GM19372 (cell line): ENCODE data around the gene UVSSA.

Source experiments
- ATAC-seq: cut with Tn5 transposase; IDR thresholded peaks from one replicate; pipeline ENCODE4 v1.9.1; 2021; ENCODE audit warnings: mild to moderate bottlenecking, low read depth, moderate library complexity; ENCODE audit not compliant: unreplicated experiment

UVSSA gene

GRCh38 chr4:1346781-1347409, at the start of gene UVSSA:
Gene UVSSA, plus strand, starts transcription at chr4:1347208. Its CDS starts 884 bp downstream, at chr4:1348092.
- ATAC-seq, result peak; percentile 92

DNA sequence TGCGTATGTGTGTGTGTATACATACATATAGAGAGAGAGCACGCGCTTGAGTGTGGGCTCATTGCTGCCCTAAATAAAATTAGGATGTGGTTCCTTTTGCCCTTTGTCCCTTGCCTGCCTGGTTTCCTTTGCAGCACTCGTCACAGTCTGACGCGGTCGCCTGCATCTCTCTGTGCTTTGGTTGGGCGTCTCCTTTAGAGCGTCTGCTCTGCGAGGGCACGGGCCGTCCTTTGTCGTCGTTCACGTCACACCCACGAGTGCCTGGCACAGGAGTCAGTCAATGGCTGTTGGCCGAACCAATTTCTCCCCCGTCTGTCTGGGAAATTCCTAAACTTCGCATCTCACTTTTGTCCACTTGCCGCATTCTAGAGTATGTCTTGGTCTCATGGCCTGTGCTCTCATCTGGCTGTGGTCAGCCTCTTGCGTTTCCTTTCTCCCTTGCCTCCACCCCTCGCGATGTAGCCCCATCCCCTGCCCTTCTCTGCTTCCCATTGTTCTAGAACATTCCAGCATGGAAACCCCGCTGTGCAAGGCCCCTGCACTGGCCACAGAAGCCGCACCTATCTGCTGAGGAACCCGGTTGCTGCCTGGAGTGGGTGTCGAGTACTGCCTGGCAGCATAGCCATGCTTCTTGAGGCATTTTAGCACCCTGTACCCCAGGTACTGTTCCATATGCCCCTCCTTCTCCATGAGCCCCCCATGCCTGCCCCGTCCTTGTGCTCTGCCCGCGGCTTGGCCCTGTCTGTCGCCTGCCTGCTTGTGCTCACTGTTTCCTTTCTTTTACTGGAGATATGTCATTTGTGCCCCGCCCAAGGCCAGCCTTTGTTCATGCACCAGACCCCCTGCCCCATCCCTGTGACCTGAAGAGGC, 49.3 kb upstream of the UVSSA start:
- ATAC-seq, result no peak

GRCh38 chr4:1298461-1298860, 48.5 kb upstream of the UVSSA start:
- no peak for ATAC-seq

GRCh38 chr4:1299301-1299860, 47.6 kb upstream of the UVSSA start:
- no peak for ATAC-seq

GRCh38 chr4:1300466-1301455, 46.2 kb upstream of the UVSSA start:
- no peak for ATAC-seq

DNA sequence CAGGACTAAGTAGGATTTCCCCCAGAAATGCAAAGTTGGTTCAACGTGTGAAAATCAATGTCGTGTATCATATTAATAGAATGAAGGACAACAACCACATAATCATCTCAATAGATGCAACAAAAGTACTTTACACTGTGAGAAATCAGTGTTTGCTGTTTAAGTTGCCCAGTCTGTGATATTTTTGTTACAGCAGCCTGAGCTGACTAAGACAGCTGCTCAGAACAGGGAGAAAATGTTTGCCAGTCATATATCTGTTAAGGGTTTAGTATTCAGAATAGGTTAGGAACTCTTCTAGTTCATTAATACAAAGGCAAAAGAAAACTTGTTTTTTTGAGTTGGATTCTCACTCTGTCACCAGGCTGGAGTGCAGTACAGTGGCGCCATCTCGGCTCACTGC, 44.8 kb upstream of the UVSSA start:
- ATAC-seq, result no peak

- no peak for ATAC-seq
Observed at GRCh38 chr4:1305261-1305711, 41.7 kb upstream of the UVSSA start.

DNA sequence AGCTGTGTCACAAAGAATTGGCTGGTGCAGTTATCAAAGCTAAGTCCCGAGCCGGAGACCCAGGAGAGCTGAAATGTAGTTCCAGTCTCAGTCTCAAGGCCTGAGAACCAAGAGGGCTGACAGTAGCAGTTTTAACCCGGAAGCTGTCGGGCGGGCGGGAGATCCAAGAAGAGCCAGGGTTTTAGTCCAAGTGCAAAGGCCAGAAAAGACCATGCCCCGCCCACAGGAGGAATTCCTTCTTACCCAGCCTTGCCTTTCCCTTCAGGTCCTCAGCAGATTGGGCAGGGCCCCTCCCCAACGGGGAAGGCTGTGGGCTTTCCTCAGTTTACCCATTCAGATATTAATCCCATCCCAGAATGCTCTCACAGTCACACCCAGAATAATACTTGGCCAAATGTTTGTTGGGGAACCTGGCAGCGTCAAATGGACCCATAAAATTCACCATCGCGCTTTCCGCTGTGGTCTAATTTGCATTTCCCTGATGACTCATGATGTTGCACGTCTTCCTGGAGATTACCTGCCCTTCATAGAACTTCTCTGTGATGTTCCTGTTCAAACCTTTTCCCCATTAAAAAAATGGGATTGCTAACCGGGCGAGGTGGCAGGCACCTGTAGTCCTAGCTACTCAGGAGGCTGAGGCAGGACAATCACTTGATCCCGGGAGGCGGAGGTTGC, 41.1 kb upstream of the UVSSA start:
- ATAC-seq, result no peak

GRCh38 chr4:1307951-1308735, 38.9 kb upstream of the UVSSA start:
- ATAC-seq, result no peak

DNA sequence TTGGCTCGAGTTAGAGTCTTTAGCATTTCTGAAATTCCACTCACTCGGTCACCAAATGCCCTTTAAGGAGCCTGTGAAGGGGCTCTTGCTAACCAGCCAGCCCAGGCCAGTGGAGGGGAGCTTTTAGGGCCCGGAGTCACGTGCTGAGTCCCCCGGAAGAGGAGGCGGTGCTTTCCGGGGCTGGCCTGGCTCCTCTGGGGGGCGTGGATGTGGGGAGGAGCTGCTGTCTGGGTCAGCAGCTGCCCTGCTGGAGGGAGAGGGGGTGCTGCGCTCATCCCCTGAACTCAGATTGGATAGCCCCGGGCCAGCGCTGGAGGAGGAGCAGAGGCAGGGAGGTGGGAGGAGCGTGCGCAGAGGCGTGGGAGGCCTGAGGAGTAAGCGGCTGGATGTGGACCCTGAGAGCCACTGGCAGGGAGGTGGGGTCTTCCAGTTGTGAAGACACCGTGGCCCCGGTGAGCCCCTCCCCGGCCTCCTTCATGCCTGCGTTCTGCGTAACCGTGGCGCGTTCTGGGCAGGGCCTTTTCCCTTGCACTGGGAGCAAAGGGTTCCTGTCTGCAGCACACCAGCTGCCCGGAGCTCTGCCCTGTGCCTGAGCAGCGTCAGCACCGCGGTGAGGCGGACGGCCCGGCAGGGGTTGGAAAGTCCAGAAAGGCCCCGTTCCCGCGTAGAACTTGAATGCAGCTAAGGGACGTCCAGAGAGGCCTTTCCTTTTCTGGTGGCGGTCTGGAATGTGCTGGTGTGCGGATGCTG, 37.6 kb upstream of the UVSSA start:
- peak; percentile 77 for ATAC-seq

DNA sequence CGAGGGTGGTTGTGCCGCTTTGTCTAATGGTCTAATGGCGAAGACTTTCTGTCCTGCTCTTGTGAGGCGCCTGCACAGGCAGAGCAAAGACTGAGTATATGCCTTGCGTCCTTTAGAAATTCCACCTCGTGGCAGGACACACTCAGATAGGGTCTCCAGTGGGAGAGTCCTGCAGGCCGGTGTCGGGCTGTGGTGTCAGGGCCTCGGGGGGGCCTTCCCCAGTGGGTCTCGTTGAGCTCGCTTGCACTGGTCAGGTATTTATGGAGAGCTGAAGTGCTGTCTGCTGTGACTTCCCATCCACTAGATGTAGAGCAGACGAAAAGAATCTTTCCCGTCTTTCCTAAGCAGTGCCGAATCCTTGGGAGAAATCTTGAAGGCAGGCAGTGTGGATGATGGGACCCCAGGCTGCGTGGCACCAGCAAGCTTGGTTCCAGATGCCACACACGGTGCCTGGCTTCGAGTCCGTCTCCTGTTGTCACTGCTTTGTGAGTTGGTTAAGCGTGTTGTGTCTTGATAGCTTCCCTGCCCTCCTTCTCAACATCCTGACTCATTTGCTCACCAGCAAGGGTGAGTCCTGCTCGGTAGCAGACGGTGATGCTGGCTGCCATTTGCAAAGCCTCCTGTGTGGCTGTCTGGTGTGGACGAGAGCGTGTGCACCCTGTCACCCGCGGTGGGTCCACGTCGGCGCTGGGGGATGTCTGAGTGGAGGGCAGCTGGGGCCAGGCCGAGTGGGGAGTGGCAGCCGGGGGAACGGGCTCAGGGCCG, 36.8 kb upstream of the UVSSA start:
- no peak for ATAC-seq

- ATAC-seq, result no peak
Observed at GRCh38 chr4:1310796-1311631, 36.0 kb upstream of the UVSSA start.

DNA sequence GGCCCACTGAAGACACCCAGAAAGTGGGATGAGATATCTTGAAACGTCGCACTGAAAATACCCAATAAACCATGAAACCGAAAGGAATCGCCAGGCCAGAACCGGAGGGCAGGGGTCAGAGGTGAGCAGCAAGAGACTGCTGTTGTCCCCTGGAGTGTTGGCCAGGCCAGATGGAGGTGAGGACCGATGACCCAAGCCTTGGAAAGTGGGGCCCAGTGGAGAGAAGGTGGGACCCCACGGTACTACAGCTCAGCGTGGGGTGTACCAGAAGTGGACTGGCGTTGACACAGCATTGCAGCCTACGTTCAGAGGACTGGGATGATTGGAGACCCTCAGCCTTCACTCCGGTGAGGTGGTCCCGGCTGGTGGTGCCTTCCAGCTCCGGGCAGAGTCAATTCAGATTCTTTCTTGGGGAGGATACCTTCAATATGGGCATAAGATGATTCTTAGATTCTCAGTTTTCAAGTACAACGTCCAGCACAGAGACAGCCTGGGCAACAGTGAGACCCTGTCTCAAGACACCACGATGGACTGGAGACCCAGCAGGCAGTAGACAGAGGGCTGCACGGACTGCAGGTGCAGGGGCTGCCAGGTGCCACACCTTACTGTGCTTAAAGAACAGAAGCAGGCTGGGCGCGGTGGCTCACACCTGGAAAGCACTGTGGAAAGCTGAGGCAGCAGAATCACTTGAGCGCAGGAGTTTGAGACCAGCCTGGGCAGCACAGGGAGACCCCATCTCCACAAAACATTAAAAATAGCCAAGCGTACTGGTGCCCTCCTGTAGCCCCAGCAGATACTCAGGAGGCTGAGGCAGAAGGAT, 34.0 kb upstream of the UVSSA start:
- ATAC-seq, result no peak

DNA sequence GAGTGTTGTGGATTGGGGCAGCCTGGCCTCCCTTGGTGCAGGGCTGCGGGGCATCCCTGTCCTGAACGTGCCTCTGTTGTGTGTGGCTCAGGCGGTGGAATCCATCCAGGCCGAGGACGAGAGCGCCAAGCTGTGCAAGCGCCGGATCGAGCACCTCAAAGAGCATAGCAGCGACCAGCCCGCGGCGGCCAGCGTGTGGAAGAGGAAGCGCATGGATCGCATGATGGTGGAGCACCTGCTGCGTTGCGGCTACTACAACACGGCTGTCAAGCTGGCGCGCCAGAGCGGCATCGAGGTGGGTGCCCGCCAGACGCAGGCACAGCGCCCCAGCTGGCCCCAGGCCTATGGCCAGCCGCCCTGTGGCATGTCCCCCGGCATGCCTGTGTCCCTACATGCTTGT, 31.7 kb upstream of the UVSSA start:
- ATAC-seq, result no peak

GRCh38 chr4:1315836-1316536, 31.0 kb upstream of the UVSSA start:
- no peak for ATAC-seq
